GM23248 (cell line): ENCODE measurements around the gene NHEJ1. TPM values are rescaled to one million over a fixed set of nuclear protein-coding genes. Genes with fewer than 3 reads are reported as not detected.
A peak's percentile ranks its signal among the peaks of the same experiment; 100 is the strongest.

Experiments used
- DNase-seq: peaks from one replicate; pipeline ENCODE4 v3.0.0-alpha.2; 2015
- H2AFZ ChIP-seq: fragments of 200-600 bp; sonication (generic); 2 replicates; pipeline ENCODE4 v1.6.1; 2016; ENCODE audit warnings: antibody characterized with exemption
- H3F3A ChIP-seq: fragments of 200-600 bp; sonication (generic); 2 replicates; pipeline ENCODE4 v1.6.1; 2016; ENCODE audit warnings: mild to moderate bottlenecking, antibody characterized with exemption, mixed run types; ENCODE audit not compliant: insufficient read depth
- H3K27ac ChIP-seq: fragments of 200-600 bp; sonication (generic); 2 replicates; pipeline ENCODE4 v1.5.1; 2016; ENCODE audit warnings: mild to moderate bottlenecking
- H3K27me3 ChIP-seq: fragments of 200-600 bp; sonication (generic); replicated peaks from 2 replicates; pipeline ENCODE4 v1.6.1; 2016; ENCODE audit warnings: mild to moderate bottlenecking; ENCODE audit not compliant: insufficient read depth
- H3K36me3 ChIP-seq: fragments of 200-600 bp; sonication (generic); 2 replicates; pipeline ENCODE4 v1.6.1; 2016; ENCODE audit warnings: low read depth, mild to moderate bottlenecking
- H3K4me1 ChIP-seq: fragments of 200-600 bp; sonication (generic); 2 replicates; pipeline ENCODE4 v1.6.1; 2016; ENCODE audit warnings: mild to moderate bottlenecking; ENCODE audit not compliant: insufficient read depth
- H3K4me2 ChIP-seq: fragments of 200-600 bp; sonication (generic); one replicate; pipeline ENCODE4 v1.6.1; 2016; ENCODE audit warnings: mild to moderate bottlenecking; ENCODE audit not compliant: unreplicated experiment
- H3K4me3 ChIP-seq: fragments of 200-600 bp; sonication (generic); 2 replicates; pipeline ENCODE4 v1.5.1; 2016; ENCODE audit warnings: mild to moderate bottlenecking
- H3K79me2 ChIP-seq: fragments of 200-600 bp; sonication (generic); 2 replicates; pipeline ENCODE4 v1.6.1; 2016; ENCODE audit warnings: mild to moderate bottlenecking; ENCODE audit not compliant: insufficient read depth
- H3K9ac ChIP-seq: fragments of 200-600 bp; sonication (generic); 2 replicates; pipeline ENCODE4 v1.6.1; 2016; ENCODE audit warnings: mild to moderate bottlenecking
- H3K9me2 ChIP-seq: fragments of 200-600 bp; sonication (generic); 2 replicates; pipeline ENCODE4 v1.6.1; 2016; ENCODE audit warnings: mixed run types, mild to moderate bottlenecking, moderate library complexity; ENCODE audit not compliant: insufficient read depth
- H3K9me3 ChIP-seq: fragments of 200-600 bp; sonication (generic); one replicate; pipeline ENCODE4 v1.6.1; 2017; ENCODE audit warnings: low read depth
- H4K20me1 ChIP-seq: fragments of 200-600 bp; sonication (generic); 2 replicates; pipeline ENCODE4 v1.6.0; 2016; ENCODE audit not compliant: insufficient read depth
- EZH2 ChIP-seq: fragments of 200-600 bp; sonication (generic); IDR thresholded peaks from 2 replicates; pipeline ENCODE4 v1.6.1; 2018; ENCODE audit warnings: antibody characterized with exemption, mild to moderate bottlenecking; ENCODE audit not compliant: insufficient read depth, poor library complexity, severe bottlenecking
- EZH2phosphoT487 ChIP-seq: fragments of 200-600 bp; sonication (generic); IDR thresholded peaks from 2 replicates; pipeline ENCODE4 v1.6.1; 2018; ENCODE audit warnings: antibody characterized with exemption, moderate library complexity, mild to moderate bottlenecking, low read depth; ENCODE audit not compliant: insufficient read depth
- WGBS, 2 experiments: methylation state at CpG; one replicate each; pipeline ENCODE4 v1.1.6; 2015 to 2017; ENCODE audit warnings: low lambda C conversion rate in 2 of 2, low coverage in 1 of 2; ENCODE audit errors: missing lambda C conversion rate in 2 of 2; 5-methylcytosine and 5-hydroxymethylcytosine counted together
- in situ Hi-C: fragments of 300-500 bp; cut with MboI; formaldehyde crosslinking; loops from 2 replicates; pipeline ENCODE4 v1.15.0; 2020
- microRNA counts: library from miRNA; unstranded; fragments of <30 nt; microRNA quantifications from one replicate; lab custom pipeline; 2016
- microRNA-seq: library from miRNA; unstranded; fragments of <30 nt; microRNA quantifications from one replicate; pipeline ENCODE4, GENCODE V29; 2016; ENCODE audit warnings: borderline number of aligned reads
- polyA plus RNA-seq: library from polyadenylated mRNA; unstranded; fragments of >200 nt; fragmentation: Nextera tagmentation; extraction: Ambion mirVana; gene quantifications from 2 replicates; pipeline ENCODE4 v1.2.1, GENCODE V29; 2016
- small RNA-seq: library from RNA; depleted of rRNA; stranded (forward); fragments of <200 nt; gene quantifications from one replicate; pipeline ENCODE3, GENCODE V24; 2014; ENCODE audit warnings: low read depth, low replicate concordance
- total RNA-seq: library from RNA; depleted of rRNA; stranded (reverse); fragments of >200 nt; shearing (Covaris generic); gene quantifications from 2 replicates; pipeline ENCODE4 v1.2.3, GENCODE V29; 2014; rRNA removed

NHEJ1 gene
- total and polyA plus RNA-seq, 2 experiments from 2014 or later: 8.3 to 16.1 TPM

- TF ChIP-seq EZH2: no peak
- no peak for TF ChIP-seq EZH2phosphoT487
- 80% methylated on average over 21 of the region's 22 CpGs for WGBS, 2 experiments
- Histone ChIP-seq H3K79me2 (no peaks in the 10 kb centered on the region), H3K4me2 (no peak overlapping the region), H2AFZ (no peak overlapping the region), H3F3A (no peaks in the 10 kb centered on the region), H3K4me1 (no peaks in the 10 kb centered on the region), H3K4me3 (no peak overlapping the region), H4K20me1 (no peaks in the 10 kb centered on the region), H3K9ac (no peak overlapping the region), H3K9me2 (no peaks in the 10 kb centered on the region), H3K9me3 (no peaks in the 10 kb centered on the region), H3K27me3 (peaks cover 28% of the 10 kb centered on the region), H3K36me3 (no peaks in the 10 kb centered on the region), H3K27ac (no peak overlapping the region)
- no peak for DNase-seq
- in situ Hi-C loops: no loop called here
Observed at GRCh38 chr2:219027511-219028055, 133.0 kb downstream of the NHEJ1 start.

DNA sequence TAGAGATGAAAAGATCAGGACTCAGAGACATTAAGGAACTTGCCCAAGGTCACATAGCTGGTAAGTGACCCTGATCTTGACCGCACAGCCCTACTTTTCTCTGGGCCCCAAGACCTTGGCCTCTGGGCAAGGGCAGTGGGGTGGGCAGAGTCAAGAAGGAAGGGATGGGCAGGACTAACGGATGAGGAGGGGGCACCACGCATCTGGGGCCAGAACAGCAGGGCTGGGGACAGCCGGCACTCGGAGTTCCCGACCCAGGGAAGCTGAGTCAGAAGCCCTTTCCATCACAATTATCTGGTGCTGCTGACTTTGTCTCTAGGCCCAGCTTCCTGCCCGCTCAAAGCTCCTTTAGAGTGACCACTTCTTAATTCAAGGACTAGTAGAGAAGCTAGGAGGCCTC lies 133.7 kb downstream of the NHEJ1 start:
- in situ Hi-C loops: no loop called here
- no peak overlapping the region for H3K4me3 ChIP-seq
- no peak overlapping the region for H3K4me2 ChIP-seq
- H3K27me3 ChIP-seq: peaks cover 24% of the 10 kb centered on the region
- no peak overlapping the region for H3K9ac ChIP-seq
- no peak for DNase-seq
- H3K27ac ChIP-seq: no peak overlapping the region
- no peaks in the 10 kb centered on the region for H3K9me3 ChIP-seq
- H3F3A ChIP-seq: no peaks in the 10 kb centered on the region
- no peaks in the 10 kb centered on the region for H3K9me2 ChIP-seq
- no peak overlapping the region for H2AFZ ChIP-seq
- TF ChIP-seq EZH2 (no peak), EZH2phosphoT487 (no peak)
- H3K36me3 ChIP-seq: no peaks in the 10 kb centered on the region
- H3K79me2 ChIP-seq: no peaks in the 10 kb centered on the region
- 54 to 64% methylated on average over 7 of the region's 7 CpGs for WGBS, 2 experiments
- H4K20me1 ChIP-seq: no peaks in the 10 kb centered on the region
- H3K4me1 ChIP-seq: no peaks in the 10 kb centered on the region

GRCh38 chr2:219025637-219026585 lies 134.7 kb downstream of the NHEJ1 start:
- in situ Hi-C loops: no loop called here
- no peak for TF ChIP-seq EZH2
- TF ChIP-seq EZH2phosphoT487: no peak
- 58 to 64% methylated on average over 18 of the region's 18 CpGs for WGBS, 2 experiments

More at GRCh38 chr2:219025637-219026585, 134.7 kb downstream of the NHEJ1 start:
- Histone ChIP-seq H3K4me2 (no peak overlapping the region), H3K4me1 (no peaks in the 10 kb centered on the region), H3F3A (no peaks in the 10 kb centered on the region), H3K27me3 (peaks cover 24% of the 10 kb centered on the region), H3K9ac (no peak overlapping the region), H3K9me2 (no peaks in the 10 kb centered on the region), H4K20me1 (no peaks in the 10 kb centered on the region), H3K9me3 (no peaks in the 10 kb centered on the region), H3K4me3 (no peak overlapping the region), H2AFZ (no peak overlapping the region), H3K79me2 (no peaks in the 10 kb centered on the region), H3K36me3 (no peaks in the 10 kb centered on the region), H3K27ac (no peak overlapping the region)
- DNase-seq: peak; percentile 14

MicroRNAs within 50 kb of the gene (microRNA counts, 767-probe panel; counts per million panel counts)
- microRNA hsa-miR-3131 (lab: Ali Mortazavi, UCI): 447 counts per million, percentile 86 among the panel's probes with 10 or more counts

Small RNA genes lying within 50 kb of the gene (microRNA-seq; reads per million reads assigned to microRNA genes)
- not detected for gene MIR3131

Small RNA genes lying within 50 kb of the gene (small RNA-seq; reads per million reads assigned to genes)
- not detected for gene MIR3131
- gene RN7SL764P: not detected

Other genes with a start within 250 kb of the NHEJ1 start
- not detected in 2 replicates for gene CDK5R2, start 201.1 kb downstream of the NHEJ1 start, total RNA-seq
- gene CDK5R2, start 201.1 kb downstream of the NHEJ1 start, polyA plus RNA-seq: not detected in 2 replicates
- not detected in 2 replicates for gene FEV, start 175.6 kb downstream of the NHEJ1 start, total RNA-seq
- not detected in 2 replicates for gene FEV, start 175.6 kb downstream of the NHEJ1 start, polyA plus RNA-seq
- gene CRYBA2, start 167.4 kb downstream of the NHEJ1 start, total RNA-seq: not detected in 2 replicates
- gene CRYBA2, start 167.4 kb downstream of the NHEJ1 start, polyA plus RNA-seq: not detected in 2 replicates
- gene CFAP65, start 119.3 kb downstream of the NHEJ1 start, total RNA-seq: not detected in 2 replicates
- gene CFAP65, start 119.3 kb downstream of the NHEJ1 start, polyA plus RNA-seq: 0.08 TPM in 1 of 2 replicates, not detected in the other
- not detected in 2 replicates for gene IHH, start 99.9 kb downstream of the NHEJ1 start, total RNA-seq
- not detected in 2 replicates for gene IHH, start 99.9 kb downstream of the NHEJ1 start, polyA plus RNA-seq
- 0.13 and 1.2 TPM in 2 replicates for gene SLC23A3, start 9.2 kb upstream of the NHEJ1 start, total RNA-seq
- gene SLC23A3, start 9.2 kb upstream of the NHEJ1 start, polyA plus RNA-seq: 0.24 and 0.58 TPM in 2 replicates
- gene CNPPD1, start 16.1 kb upstream of the NHEJ1 start, total RNA-seq: 34.5 and 35.2 TPM in 2 replicates
- gene CNPPD1, start 16.1 kb upstream of the NHEJ1 start, polyA plus RNA-seq: 43.8 and 43.9 TPM in 2 replicates
- gene RETREG2, start 17.5 kb upstream of the NHEJ1 start, total RNA-seq: 98.9 and 120 TPM in 2 replicates
- 20.7 and 21.5 TPM in 2 replicates for gene RETREG2, start 17.5 kb upstream of the NHEJ1 start, polyA plus RNA-seq
- gene ZFAND2B, start 46.0 kb upstream of the NHEJ1 start, total RNA-seq: 39.3 and 42.4 TPM in 2 replicates
- 36.0 and 38.9 TPM in 2 replicates for gene ZFAND2B, start 46.0 kb upstream of the NHEJ1 start, polyA plus RNA-seq
- 25.3 and 35.7 TPM in 2 replicates for gene ABCB6, start 58.1 kb upstream of the NHEJ1 start, total RNA-seq
- gene ABCB6, start 58.1 kb upstream of the NHEJ1 start, polyA plus RNA-seq: 21.8 TPM in 2 replicates
- gene ATG9A, start 68.8 kb upstream of the NHEJ1 start, total RNA-seq: 84.4 and 97.3 TPM in 2 replicates
- gene ATG9A, start 68.8 kb upstream of the NHEJ1 start, polyA plus RNA-seq: 68.5 and 72.6 TPM in 2 replicates
- gene ANKZF1, start 69.0 kb upstream of the NHEJ1 start, total RNA-seq: 27.8 and 32.6 TPM in 2 replicates
- gene ANKZF1, start 69.0 kb upstream of the NHEJ1 start, polyA plus RNA-seq: 26.8 and 31.5 TPM in 2 replicates
- gene GLB1L, start 84.6 kb upstream of the NHEJ1 start, total RNA-seq: 13.4 and 13.5 TPM in 2 replicates
- 3.4 and 3.8 TPM in 2 replicates for gene GLB1L, start 84.6 kb upstream of the NHEJ1 start, polyA plus RNA-seq
- 15.3 and 16.0 TPM in 2 replicates for gene STK16, start 84.7 kb upstream of the NHEJ1 start, total RNA-seq
- 5.3 and 7.2 TPM in 2 replicates for gene STK16, start 84.7 kb upstream of the NHEJ1 start, polyA plus RNA-seq
- not detected in 2 replicates for gene TUBA4B, start 92.4 kb upstream of the NHEJ1 start, total RNA-seq
- not detected in 2 replicates for gene TUBA4B, start 92.4 kb upstream of the NHEJ1 start, polyA plus RNA-seq
- gene TUBA4A, start 93.1 kb upstream of the NHEJ1 start, total RNA-seq: 14.3 and 27.1 TPM in 2 replicates
- 14.5 and 15.5 TPM in 2 replicates for gene TUBA4A, start 93.1 kb upstream of the NHEJ1 start, polyA plus RNA-seq
- 50.5 and 53.7 TPM in 2 replicates for gene DNAJB2, start 118.6 kb upstream of the NHEJ1 start, total RNA-seq
- gene DNAJB2, start 118.6 kb upstream of the NHEJ1 start, polyA plus RNA-seq: 11.1 and 12.6 TPM in 2 replicates
- 50.5 and 54.1 TPM in 2 replicates for gene PTPRN, start 148.6 kb upstream of the NHEJ1 start, total RNA-seq
- gene PTPRN, start 148.6 kb upstream of the NHEJ1 start, polyA plus RNA-seq: 29.2 and 30.5 TPM in 2 replicates
- not detected in 2 replicates for gene RESP18, start 171.9 kb upstream of the NHEJ1 start, total RNA-seq
- not detected in 2 replicates for gene RESP18, start 171.9 kb upstream of the NHEJ1 start, polyA plus RNA-seq
- 79.8 and 84.5 TPM in 2 replicates for gene DNPEP, start 227.1 kb upstream of the NHEJ1 start, total RNA-seq
- 54.5 and 57.5 TPM in 2 replicates for gene DNPEP, start 227.1 kb upstream of the NHEJ1 start, polyA plus RNA-seq